IPS-18a (cell line): ENCODE results near the gene ADGRG1.

Experiments used
- H3K27ac ChIP-seq: one replicate; pipeline ENCODE4 v1.5.1; 2013; ENCODE audit warnings: low read length
- H3K27me3 ChIP-seq: one replicate; pipeline ENCODE4 v1.6.1; 2013; ENCODE audit warnings: mild to moderate bottlenecking, low read length; ENCODE audit not compliant: control insufficient read depth, insufficient read depth
- H3K36me3 ChIP-seq: one replicate; pipeline ENCODE4 v1.6.1; 2013; ENCODE audit warnings: low read depth, low read length; ENCODE audit not compliant: control insufficient read depth
- H3K4me1 ChIP-seq: one replicate; pipeline ENCODE4 v1.6.1; 2013; ENCODE audit warnings: low read depth, low read length; ENCODE audit not compliant: control insufficient read depth
- H3K4me3 ChIP-seq: one replicate; pipeline ENCODE4 v1.5.1; 2013; ENCODE audit warnings: low read length
- H3K9ac ChIP-seq: one replicate; pipeline ENCODE4 v1.6.1; 2013; ENCODE audit warnings: mild to moderate bottlenecking, low read length, moderate library complexity
- H3K9me3 ChIP-seq: one replicate; pipeline ENCODE4 v1.6.1; 2013; ENCODE audit warnings: low read depth, low read length; ENCODE audit not compliant: control insufficient read depth

The ADGRG1 gene

GRCh38 chr16:57688987-57689761, 60.7 kb downstream of the ADGRG1 start:
- Histone ChIP-seq H3K4me3 (no peak overlapping the region), H3K9ac (no peak overlapping the region), H3K4me1 (no peaks in the 10 kb centered on the region), H3K9me3 (no peaks in the 10 kb centered on the region), H3K27ac (no peak overlapping the region), H3K36me3 (no peaks in the 10 kb centered on the region), H3K27me3 (no peaks in the 10 kb centered on the region)

GRCh38 chr16:57689762-57690558, 61.5 kb downstream of the ADGRG1 start:
- Histone ChIP-seq H3K27ac (no peak overlapping the region), H3K27me3 (no peaks in the 10 kb centered on the region), H3K4me3 (no peak overlapping the region), H3K9ac (no peak overlapping the region), H3K36me3 (no peaks in the 10 kb centered on the region), H3K4me1 (no peaks in the 10 kb centered on the region), H3K9me3 (no peaks in the 10 kb centered on the region)

GRCh38 chr16:57690782-57691471, 62.5 kb downstream of the ADGRG1 start:
- no peak overlapping the region for H3K9ac ChIP-seq
- H3K27me3 ChIP-seq: no peaks in the 10 kb centered on the region
- H3K4me3 ChIP-seq: no peak overlapping the region
- no peaks in the 10 kb centered on the region for H3K36me3 ChIP-seq
- H3K27ac ChIP-seq: no peak overlapping the region
- no peaks in the 10 kb centered on the region for H3K4me1 ChIP-seq
- no peaks in the 10 kb centered on the region for H3K9me3 ChIP-seq

- no peaks in the 10 kb centered on the region for H3K4me1 ChIP-seq
Observed at GRCh38 chr16:57692636-57693035, 64.2 kb downstream of the ADGRG1 start.

GRCh38 chr16:57693550-57693949, 65.1 kb downstream of the ADGRG1 start:
- Histone ChIP-seq H3K27ac (no peak overlapping the region), H3K4me1 (no peaks in the 10 kb centered on the region), H3K4me3 (no peak overlapping the region), H3K9me3 (no peaks in the 10 kb centered on the region), H3K9ac (no peak overlapping the region), H3K27me3 (no peaks in the 10 kb centered on the region), H3K36me3 (no peaks in the 10 kb centered on the region)

More at GRCh38 chr16:57692636-57693035, 64.2 kb downstream of the ADGRG1 start:
- Histone ChIP-seq H3K9me3 (no peaks in the 10 kb centered on the region), H3K4me3 (no peak overlapping the region), H3K36me3 (no peaks in the 10 kb centered on the region), H3K27ac (no peak overlapping the region), H3K27me3 (no peaks in the 10 kb centered on the region), H3K9ac (no peak overlapping the region)

- Histone ChIP-seq H3K4me3 (no peak overlapping the region), H3K9ac (no peak overlapping the region)
Observed at GRCh38 chr16:57694231-57694724, 65.8 kb downstream of the ADGRG1 start.

GRCh38 chr16:57694725-57695679, 66.6 kb downstream of the ADGRG1 start, which contains the start of gene DRC7:
TSS of gene DRC7 (plus strand) at chr16:57694806. CDS start at chr16:57697950, 3,144 bp downstream.
- Histone ChIP-seq H3K4me1 (no peaks in the 10 kb centered on the region), H3K27ac (no peak within 1 kb of the TSS), H3K36me3 (no peaks in the 10 kb centered on the region), H3K27me3 (no peaks in the 10 kb centered on the region), H3K9ac (no peak within 1 kb of the TSS), H3K9me3 (no peaks in the 10 kb centered on the region), H3K4me3 (no peak within 1 kb of the TSS)

More at GRCh38 chr16:57694231-57694724, 65.8 kb downstream of the ADGRG1 start:
- H3K27ac ChIP-seq: no peak overlapping the region
- H3K9me3 ChIP-seq: no peaks in the 10 kb centered on the region
- no peaks in the 10 kb centered on the region for H3K27me3 ChIP-seq
- H3K4me1 ChIP-seq: no peaks in the 10 kb centered on the region
- no peaks in the 10 kb centered on the region for H3K36me3 ChIP-seq

GRCh38 chr16:57695680-57696069, 67.2 kb downstream of the ADGRG1 start:
- H3K9me3 ChIP-seq: no peaks in the 10 kb centered on the region
- H3K27ac ChIP-seq: no peak overlapping the region
- H3K4me1 ChIP-seq: no peaks in the 10 kb centered on the region
- no peaks in the 10 kb centered on the region for H3K27me3 ChIP-seq
- H3K4me3 ChIP-seq: no peak overlapping the region
- no peak overlapping the region for H3K9ac ChIP-seq
- no peaks in the 10 kb centered on the region for H3K36me3 ChIP-seq

- Histone ChIP-seq H3K4me3 (no peak overlapping the region), H3K27me3 (no peaks in the 10 kb centered on the region), H3K27ac (no peak overlapping the region), H3K9ac (no peak overlapping the region), H3K9me3 (no peaks in the 10 kb centered on the region), H3K4me1 (no peaks in the 10 kb centered on the region), H3K36me3 (no peaks in the 10 kb centered on the region)
Observed at GRCh38 chr16:57696240-57696639, 67.8 kb downstream of the ADGRG1 start.

GRCh38 chr16:57697896-57698537, 69.6 kb downstream of the ADGRG1 start:
- H3K9me3 ChIP-seq: no peaks in the 10 kb centered on the region
- no peaks in the 10 kb centered on the region for H3K4me1 ChIP-seq
- H3K36me3 ChIP-seq: no peaks in the 10 kb centered on the region
- no peak overlapping the region for H3K9ac ChIP-seq
- H3K27me3 ChIP-seq: no peaks in the 10 kb centered on the region
- H3K27ac ChIP-seq: no peak overlapping the region
- no peak overlapping the region for H3K4me3 ChIP-seq
